G401 (cell line): ENCODE results near the gene DDX43. TPM values are rescaled to one million over a fixed set of nuclear protein-coding genes. Genes with fewer than 3 reads are reported as not detected.

Source experiments
- DNase-seq: peaks from one replicate; pipeline ENCODE4 v3.0.0-alpha.2; 2015; ENCODE audit warnings: low spot score
- in situ Hi-C: cut with HindIII; loops from 2 replicates; pipeline ENCODE4 v1.10.0; 2016; ENCODE audit warnings: low sequenced_read_pairs, mixed read lengths
- total RNA-seq: library from RNA; depleted of rRNA; stranded (reverse); fragments of >200 nt; shearing (Covaris generic); gene quantifications from 2 replicates; pipeline ENCODE4 v1.2.3, GENCODE V29; 2014; rRNA removed

Gene DDX43
- total RNA-seq, 1 experiment from 2014 or later: not detected

DNA sequence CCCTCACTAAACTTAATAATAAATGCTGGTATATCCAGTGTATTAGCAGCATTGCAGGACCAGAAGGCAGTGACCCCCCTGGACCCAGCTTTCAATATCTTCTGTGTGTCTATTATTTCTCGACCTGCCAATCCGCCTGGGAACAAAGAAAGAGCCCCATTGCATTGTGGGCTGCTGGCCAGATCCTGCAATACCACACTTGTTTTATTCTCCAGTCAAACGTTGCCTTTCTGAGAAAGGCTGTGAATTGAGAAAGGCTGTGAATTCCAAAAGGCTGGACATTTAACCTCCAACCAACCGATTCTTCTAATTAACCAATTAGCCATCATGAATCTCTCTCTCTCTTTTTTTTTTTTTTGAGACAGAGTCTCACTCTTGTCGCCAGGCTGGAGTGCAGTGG is 65.4 kb downstream of the DDX43 start:
- DNase-seq: no peak
- in situ Hi-C loops: no loop called here

DNA sequence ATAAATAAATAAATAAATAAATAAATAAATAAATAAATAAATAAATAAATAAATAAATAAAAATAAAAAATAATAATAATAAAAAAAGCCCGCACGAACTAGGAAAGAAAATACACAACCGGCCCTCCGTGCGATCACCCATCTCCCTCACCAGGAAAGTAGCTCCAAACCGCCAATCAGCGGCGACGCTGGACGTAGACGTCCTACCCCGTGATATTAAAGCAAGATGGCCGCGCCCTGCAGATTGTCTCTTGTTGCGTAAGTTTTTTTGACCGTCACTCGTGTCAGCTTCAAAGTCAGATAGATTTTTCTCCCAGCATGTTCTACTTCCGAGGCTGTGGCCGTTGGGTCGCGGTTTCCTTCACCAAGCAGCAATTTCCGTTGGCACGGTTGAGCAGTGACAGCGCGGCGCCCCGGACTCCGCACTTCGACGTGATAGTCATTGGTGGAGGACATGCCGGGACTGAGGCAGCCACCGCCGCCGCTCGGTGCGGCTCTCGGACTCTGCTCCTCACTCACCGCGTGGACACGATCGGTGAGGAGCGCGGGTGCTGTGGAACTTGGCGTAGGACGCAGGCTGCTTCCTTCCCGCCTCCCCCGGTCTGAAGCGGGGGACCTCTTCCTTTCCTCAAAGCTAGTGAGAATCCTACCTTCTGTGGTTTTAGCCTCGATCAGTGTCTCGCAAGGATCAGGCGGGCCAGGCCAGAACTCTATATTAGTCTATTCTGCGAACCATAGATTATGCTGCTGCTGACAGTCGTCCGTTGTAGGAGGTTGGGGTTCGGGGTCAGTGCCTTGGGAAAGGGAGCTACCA is 67.1 kb downstream of the DDX43 start, which contains the start of gene MTO1:
Gene MTO1, plus strand, starts transcription at position 201 of the 814 bp plus-strand sequence. Its CDS starts 118 bp downstream, at position 319.
- in situ Hi-C loops: no loop called here
- DNase-seq: peak; percentile 95

Other genes starting within 250 kb of the DDX43 start
- 4.2 TPM in 1 of 2 replicates, not detected in the other for gene KHDC1L, start 169.3 kb upstream of the DDX43 start, total RNA-seq
- gene KHDC1, start 131.6 kb upstream of the DDX43 start, total RNA-seq: 1.9 and 2.3 TPM in 2 replicates
- not detected in 2 replicates for gene DPPA5, start 40.6 kb upstream of the DDX43 start, total RNA-seq
- not detected in 2 replicates for gene KHDC3L, start 32.2 kb upstream of the DDX43 start, total RNA-seq
- gene OOEP, start 24.9 kb upstream of the DDX43 start, total RNA-seq: not detected in 2 replicates
- not detected in 2 replicates for gene CGAS, start 57.5 kb downstream of the DDX43 start, total RNA-seq
- gene MTO1, start 66.9 kb downstream of the DDX43 start, total RNA-seq: 19.0 and 31.0 TPM in 2 replicates
- gene EEF1A1, start 126.2 kb downstream of the DDX43 start, total RNA-seq: 15,038 and 17,549 TPM in 2 replicates